GM23248 (cell line): Measurements from ENCODE around the gene PTOV1.

Experiments
- EZH2 ChIP-seq: fragments of 200-600 bp; sonication (generic); IDR thresholded peaks from 2 replicates; pipeline ENCODE4 v1.6.1; 2018; ENCODE audit warnings: antibody characterized with exemption, mild to moderate bottlenecking; ENCODE audit not compliant: insufficient read depth, poor library complexity, severe bottlenecking
- EZH2phosphoT487 ChIP-seq: fragments of 200-600 bp; sonication (generic); IDR thresholded peaks from 2 replicates; pipeline ENCODE4 v1.6.1; 2018; ENCODE audit warnings: antibody characterized with exemption, moderate library complexity, mild to moderate bottlenecking, low read depth; ENCODE audit not compliant: insufficient read depth

- TF ChIP-seq EZH2 (no peak), EZH2phosphoT487 (no peak)
Measured at GRCh38 chr19:49803529-49803856, 47.5 kb upstream of the PTOV1 start.
